GM12892 (cell line): Measurements from ENCODE around the gene ANKS1A.

ENCODE experiments used
- POLR2A ChIP-seq: IDR thresholded peaks from 2 replicates; pipeline ENCODE4 v1.6.1; 2011; ENCODE audit warnings: low read depth, low read length, control low read depth
- POLR2AphosphoS5 ChIP-seq: IDR thresholded peaks from 2 replicates; pipeline ENCODE4 v1.6.1; 2011; ENCODE audit warnings: low read depth, low read length, control low read depth
- TAF1 ChIP-seq: IDR thresholded peaks from 2 replicates; pipeline ENCODE4 v1.6.1; 2011; ENCODE audit warnings: low read depth, mild to moderate bottlenecking, control low read depth, low read length, borderline replicate concordance

DNA sequence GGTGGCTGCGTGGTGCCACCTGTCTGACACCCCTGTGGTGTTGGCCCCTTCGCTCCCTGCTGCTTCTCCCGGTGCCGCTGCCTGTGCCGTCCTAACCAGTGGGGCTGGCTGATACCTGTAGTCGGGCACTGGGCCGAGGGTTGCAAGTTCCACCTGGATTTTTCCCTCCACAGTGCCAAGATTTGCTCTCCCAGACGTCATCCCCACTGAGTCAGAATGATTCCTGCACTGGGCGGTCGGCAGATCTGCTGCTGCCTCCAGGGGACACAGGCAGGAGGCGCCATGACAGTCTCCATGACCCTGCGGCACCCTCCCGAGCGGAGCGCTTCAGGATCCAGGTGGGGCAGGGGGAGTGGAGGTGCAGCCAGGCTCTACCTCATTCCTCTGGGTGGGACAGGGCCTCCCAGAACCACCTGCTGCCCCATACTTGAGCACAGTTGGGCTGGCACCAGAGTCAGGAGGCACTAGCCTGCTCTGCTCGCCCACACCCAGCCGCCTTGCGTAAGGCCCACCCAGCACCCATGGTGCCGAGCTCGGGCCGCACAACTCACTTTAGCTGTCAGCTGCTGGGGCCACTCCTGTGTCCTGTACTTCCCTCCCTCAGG, 191.9 kb downstream of the ANKS1A start:
- TF ChIP-seq POLR2AphosphoS5 (no peak), TAF1 (no peak), POLR2A (no peak)
